NOMO-1 (cell line): Measurements from ENCODE around the gene HOXA7.

Experiments used
- DNase-seq, 2 experiments: peaks; one replicate each; lab custom pipeline; 2025; ENCODE audit not compliant: unreplicated experiment in 2 of 2; lab: John Stamatoyannopoulos, UW

HOXA7 gene

GRCh38 chr7:27160546-27161213 is 4.2 kb upstream of the HOXA7 start:
- DNase-seq: peak; percentile 84 to 86

GRCh38 chr7:27160145-27160545 is 3.7 kb upstream of the HOXA7 start:
- peak in 1 of 2 experiments; percentile 69 for DNase-seq

DNA sequence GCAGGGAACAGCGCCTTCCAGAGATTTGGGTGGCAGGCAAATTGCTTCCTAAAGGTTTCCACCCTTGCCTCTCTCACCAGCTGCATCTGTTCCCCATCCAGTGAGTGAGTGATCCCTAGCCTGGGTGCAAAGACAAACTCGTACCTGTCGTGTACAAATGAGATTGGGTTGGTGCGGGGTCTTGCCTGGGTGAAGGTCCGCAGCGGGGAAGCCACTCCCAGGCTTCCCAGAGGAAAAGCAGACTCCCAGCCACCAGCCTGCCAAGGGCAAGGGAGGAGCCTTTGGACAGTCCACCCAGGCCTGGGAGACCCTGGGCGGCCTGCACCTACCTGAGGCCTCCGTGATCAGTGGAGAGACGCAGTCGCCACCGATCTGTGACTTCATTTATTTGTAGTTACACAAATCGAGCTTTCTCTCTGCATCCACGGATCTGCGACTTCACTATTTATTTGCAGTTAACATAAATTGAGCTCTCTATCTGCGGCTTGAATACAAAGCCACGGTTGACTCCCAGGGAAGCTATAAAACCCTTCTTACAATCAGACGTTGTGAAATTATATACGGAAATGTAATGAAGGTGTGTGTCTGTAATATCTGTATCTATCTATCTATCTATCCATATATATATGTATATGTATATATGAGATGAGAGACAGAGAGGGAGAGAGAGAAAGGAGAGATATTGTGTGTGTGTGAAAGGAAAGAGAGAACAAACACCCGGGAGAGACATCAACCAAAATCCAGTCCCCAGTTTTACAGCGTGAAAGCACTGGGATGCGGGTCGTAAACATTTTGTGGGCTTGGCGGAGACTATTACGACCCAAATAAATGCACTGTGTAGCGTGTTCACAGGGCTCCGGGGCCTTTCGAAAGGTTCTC is 3.0 kb upstream of the HOXA7 start:
- peak in 1 of 2 experiments; percentile 69 for DNase-seq

DNA sequence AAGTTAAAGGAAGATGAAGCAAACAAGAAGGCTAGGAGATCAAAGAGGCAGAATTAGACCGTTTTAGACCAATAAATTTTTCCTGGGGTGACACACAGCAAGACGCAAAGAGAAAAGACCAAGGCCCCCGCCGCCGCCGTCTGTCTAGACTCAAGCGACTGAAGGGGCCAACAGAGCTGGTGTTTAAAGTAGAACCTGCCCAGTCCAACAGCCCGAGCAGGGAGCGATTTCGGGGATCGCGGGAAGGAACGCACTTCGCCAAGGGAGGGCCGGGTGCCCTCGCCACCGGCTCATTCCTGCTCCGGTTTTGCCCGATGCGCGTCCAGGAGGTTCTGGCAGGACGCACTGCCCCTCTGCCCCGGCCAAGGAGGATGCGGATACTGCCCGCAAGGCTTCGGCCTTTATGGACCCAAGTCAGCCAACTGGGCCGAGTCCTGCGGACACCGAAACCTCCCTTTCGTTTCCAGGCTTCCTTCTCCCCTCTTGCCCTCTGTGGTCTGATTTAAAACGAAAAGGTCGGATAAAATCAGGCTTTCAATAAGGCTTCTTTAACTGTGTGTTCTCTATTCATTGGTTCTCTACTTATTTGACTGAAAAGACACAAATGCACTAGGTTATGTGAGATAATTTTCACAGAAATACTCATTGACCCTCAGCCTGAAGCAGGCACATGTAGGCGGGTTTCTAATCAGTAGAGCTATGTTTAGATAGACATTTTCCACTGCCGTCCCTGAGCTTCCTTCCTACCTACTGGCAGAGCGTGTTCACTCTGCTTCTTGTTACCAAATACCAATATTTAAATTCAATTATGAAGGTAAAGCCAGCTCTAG is 2.2 kb upstream of the HOXA7 start:
- peak in 1 of 2 experiments; percentile 40 for DNase-seq

DNA sequence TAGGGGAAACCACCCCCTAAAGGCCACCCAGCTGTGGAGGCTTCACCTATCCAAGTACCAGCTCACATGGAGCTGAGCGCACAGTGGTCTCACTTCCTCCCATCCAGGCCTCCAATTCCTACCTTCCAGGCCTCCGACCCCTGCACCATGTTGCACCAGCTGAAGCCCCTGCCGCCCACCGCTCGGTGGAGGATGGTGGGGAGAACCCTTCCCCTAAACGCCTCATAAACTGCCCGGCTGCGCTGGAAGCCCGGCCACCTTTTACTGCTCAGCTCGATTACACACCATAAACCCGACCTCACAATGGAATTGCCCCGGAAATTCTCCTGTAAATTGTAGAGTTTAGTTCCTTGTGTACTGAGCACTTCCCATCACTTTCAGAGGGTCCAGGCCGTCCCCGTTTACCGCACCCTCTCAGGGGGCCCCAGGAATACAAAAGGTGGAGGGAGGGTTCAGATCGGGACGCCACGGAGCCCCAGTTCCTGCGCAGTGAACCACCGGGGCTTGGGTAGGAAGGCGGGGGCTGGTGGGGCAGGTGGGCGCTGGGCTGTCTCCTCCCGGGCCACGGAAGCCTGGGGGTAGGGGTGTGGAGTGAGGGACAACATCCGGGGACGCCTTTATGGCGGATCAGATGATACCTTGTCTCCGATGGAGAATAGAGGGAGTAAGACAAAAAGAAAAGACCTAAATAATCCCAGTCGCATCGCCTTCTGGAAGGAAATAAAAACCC is 1.4 kb upstream of the HOXA7 start:
- DNase-seq: peak in 1 of 2 experiments; percentile 47

GRCh38 chr7:27156916-27157701 is 634 bp upstream of the HOXA7 start:
- no peak for DNase-seq

DNA sequence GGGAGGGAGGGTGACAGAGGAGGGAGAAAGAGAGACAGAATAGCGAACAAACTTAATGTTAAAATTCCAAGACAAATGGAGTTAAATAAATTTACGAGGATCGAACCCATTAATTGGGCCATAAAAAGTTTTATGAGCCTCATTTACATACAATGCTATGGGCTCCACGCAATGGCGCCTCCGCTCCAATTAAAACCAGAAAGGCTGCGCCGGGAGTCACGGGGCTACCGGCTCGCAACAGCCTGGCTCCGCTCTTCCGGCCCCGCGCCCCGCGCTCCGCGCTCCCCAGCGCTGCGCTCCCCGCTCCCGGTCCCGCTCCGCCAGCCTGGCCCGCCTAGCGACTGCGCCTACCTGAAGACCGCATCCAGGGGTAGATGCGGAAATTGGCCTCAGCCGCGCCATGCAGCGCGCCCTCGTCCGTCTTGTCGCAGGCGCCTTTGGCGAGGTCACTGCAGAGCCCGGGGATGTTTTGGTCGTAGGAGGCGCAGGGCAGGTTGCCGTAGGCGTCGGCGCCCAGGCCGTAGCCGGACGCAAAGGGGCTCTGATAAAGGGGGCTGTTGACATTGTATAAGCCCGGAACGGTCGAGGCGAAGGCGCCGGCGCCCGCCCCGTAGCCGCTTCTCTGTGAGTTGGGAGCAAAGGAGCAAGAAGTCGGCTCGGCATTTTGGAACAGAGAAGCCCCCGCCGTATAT is 513 bp downstream of the HOXA7 start:
- DNase-seq: peak in 1 of 2 experiments; percentile 35

- no peak for DNase-seq
These were observed 1.3 kb downstream of the HOXA7 start for GRCh38 chr7:27154901-27155815.

DNA sequence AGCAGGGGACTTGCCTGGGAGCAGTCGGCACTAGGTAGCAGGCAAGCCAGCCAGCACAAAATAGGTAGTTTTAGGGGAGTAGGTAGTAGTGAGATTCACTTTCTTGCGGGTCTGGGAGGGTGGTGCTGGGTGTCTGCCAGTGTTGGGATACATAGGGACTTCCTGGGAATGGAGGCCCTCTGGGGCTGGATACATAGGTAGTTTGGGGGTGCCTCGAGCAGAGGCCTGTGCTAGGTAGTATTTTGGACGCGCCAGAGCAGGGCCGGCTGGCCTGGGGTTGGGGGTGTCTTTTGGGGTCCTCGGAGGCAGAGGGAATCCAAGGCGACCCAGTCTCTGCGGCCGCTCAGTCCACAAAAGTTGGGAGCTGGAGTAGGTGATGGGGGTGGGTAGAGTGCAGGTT is 2.1 kb downstream of the HOXA7 start:
- no peak for DNase-seq

DNA sequence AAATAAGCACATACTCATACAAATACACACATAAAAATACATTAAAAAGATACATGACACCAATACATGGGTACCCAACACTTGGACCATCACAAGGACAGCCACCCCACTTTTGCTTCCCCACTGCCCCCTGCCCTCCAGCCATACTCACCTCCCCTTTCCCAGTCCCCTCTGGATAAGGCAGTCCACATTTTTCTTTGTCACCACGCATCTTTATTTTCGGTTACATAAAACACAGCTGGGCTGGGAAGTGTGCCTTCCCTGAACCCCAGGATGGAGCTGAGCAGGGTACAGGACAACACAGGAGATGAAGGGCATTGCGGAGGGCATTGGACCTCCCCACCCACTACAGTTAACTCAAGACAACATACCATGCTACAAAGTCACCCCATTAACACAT is 2.9 kb downstream of the HOXA7 start:
- DNase-seq: no peak

GRCh38 chr7:27152816-27153442 is 3.5 kb downstream of the HOXA7 start:
- DNase-seq: no peak

- DNase-seq: peak; percentile 83 to 84
These were observed 4.3 kb downstream of the HOXA7 start, which contains the start of gene HOXA3 for GRCh38 chr7:27151931-27152815. HOXA3 (minus strand) TSS chr7:27152583; CDS start chr7:27110640, 41,943 bp downstream.

DNA sequence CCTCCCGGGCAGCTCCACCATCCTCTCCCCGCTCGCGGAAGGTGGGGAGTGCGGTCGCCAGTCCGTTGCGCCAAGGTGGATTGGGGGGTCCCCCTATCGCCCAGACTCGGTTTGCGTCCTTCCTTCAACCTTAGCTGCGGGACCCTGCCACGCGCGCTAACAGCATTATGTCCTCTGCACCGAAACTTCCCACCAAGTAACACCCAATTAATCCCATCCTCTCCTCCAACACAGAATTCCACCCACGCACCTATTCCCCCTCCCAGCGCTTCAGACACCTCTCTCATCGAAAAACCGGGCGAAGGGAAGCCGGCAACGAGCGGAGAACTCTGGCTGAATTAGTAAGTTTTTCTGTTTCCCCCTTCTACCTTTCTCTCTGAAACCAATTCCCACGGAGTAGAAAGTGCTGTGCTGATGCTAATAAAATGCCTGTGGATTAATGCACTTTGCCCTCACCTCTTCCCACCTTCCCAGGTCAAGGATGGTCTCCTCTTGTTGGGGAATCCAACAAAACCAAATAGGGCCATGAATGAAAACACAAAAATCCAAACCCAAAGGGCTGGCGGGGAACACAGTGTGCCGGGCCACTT is 5.0 kb downstream of the HOXA7 start:
- no peak for DNase-seq

- DNase-seq: peak; percentile 70 to 77
These were observed 5.7 kb downstream of the HOXA7 start for GRCh38 chr7:27150568-27151340.

DNA sequence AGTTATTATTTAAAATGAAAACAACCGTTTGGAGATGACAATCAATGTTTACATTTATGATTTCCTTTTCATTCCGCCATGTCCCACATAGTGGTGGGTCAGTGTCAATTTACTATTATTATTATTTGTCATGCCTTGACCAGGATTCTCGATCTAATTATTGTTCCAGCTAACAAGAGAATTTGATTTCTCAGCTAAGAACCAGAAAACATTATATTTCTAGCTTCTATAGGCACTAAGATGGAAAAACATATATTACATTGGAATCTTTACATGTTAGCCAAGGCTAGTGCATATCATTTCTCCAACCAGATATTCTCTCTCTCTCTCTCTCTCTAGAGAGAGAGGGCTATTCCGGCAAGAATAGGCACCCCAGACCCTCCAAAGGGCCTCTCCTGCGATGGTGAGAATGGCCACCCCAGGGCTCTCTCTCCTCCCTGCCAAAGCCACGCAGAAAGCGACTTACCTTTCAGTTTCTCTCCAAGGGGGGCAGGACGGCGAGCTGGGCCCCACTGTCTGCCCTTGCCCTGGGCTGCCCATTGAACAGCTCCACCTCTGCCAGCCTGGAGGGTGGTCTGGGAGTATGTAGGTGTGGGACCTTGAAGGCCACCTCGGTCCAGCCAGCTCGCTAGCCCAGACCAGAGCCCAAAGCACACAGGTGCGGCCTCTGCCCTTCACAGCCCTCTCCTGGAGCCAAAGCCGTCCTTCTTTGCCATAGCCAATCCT is 6.5 kb downstream of the HOXA7 start:
- DNase-seq: no peak
